K562 (cell line): ENCODE results near the gene ATP2A1. TPM values are rescaled to one million over a fixed set of nuclear protein-coding genes. Genes with fewer than 3 reads are reported as not detected.

Experiments used
- ATAC-seq: fragments of 200-7000 bp; cut with Tn5 transposase; 3 replicates; pipeline ENCODE4 v1.9.1; 2020; ENCODE audit warnings: moderate library complexity
- BruUV-seq: library from RNA; stranded (reverse); fragments of 400-500 nt; replicated peaks from 2 replicates; lab custom pipeline; 2021; lab: Mats Ljungman, UMichigan
- CTCF ChIA-PET: fragments of 300-600 bp; formaldehyde crosslinking; extraction: SDS; loops from one replicate; lab custom pipeline; 2021; ENCODE audit warnings: low intra/inter-chr PET ratio; lab: Yijun Ruan, JAX
- POLR2A ChIA-PET: fragments of 300-600, 350-650 bp; sonication (Branson Sonifier 250); formaldehyde crosslinking; extraction: SDS; loops from one replicate; lab custom pipeline; 2021; ENCODE audit warnings: antibody characterized with exemption, inconsistent platforms; lab: Yijun Ruan, JAX
- DNase-seq, 4 experiments: peaks; one replicate each; pipeline versions ENCODE4 v3.0.0 to v3.0.0-alpha.2; 2011 to 2018; ENCODE audit warnings: low spot score in 3 of 4, mixed read lengths in 3 of 4; ENCODE audit errors: extremely low read depth in 1 of 4
- FAIRE-seq: peaks from 2 replicates; lab custom pipeline; 2011; peaks lifted over from hg19 to GRCh38; lab: Jason Lieb, UNC
- H2AFZ ChIP-seq: 2 replicates; pipeline ENCODE4 v1.6.0; 2011; ENCODE audit warnings: low read depth, low read length, control low read depth, inconsistent platforms
- H3K27ac ChIP-seq: fragments of 200-600 bp; 3 replicates; pipeline ENCODE4 v1.8.0; 2011; ENCODE audit warnings: low read depth, mild to moderate bottlenecking, control low read depth, inconsistent platforms, low read length, moderate library complexity, mixed read lengths; ENCODE audit errors: extremely low read depth
- H3K27me3 ChIP-seq, 2 experiments: fragments of 300-600 bp in 1 of 2; 2 replicates in 1 of 2; 3 replicates in 1 of 2; pipeline versions ENCODE4 v1.6.0 to v1.8.0; 2011; ENCODE audit warnings: inconsistent platforms in 2 of 2, low read length in 2 of 2, mild to moderate bottlenecking in 1 of 2, mixed read lengths in 1 of 2, moderate library complexity in 1 of 2; ENCODE audit not compliant: control insufficient read depth in 2 of 2, insufficient read depth in 2 of 2
- H3K36me3 ChIP-seq: fragments of 300-600 bp; 3 replicates; pipeline ENCODE4 v1.8.0; 2011; ENCODE audit warnings: mild to moderate bottlenecking, low read length, inconsistent platforms; ENCODE audit not compliant: control insufficient read depth, insufficient read depth
- H3K4me1 ChIP-seq, 2 experiments: fragments of 200-600 bp in 1 of 2; replicated peaks in 1 of 2; 2 replicates in 1 of 2; 3 replicates in 1 of 2; pipeline versions ENCODE4 v1.5.1 to v1.8.0; 2011; ENCODE audit warnings: inconsistent platforms in 2 of 2, low read length in 2 of 2, mild to moderate bottlenecking in 1 of 2, mixed read lengths in 1 of 2, moderate library complexity in 1 of 2; ENCODE audit not compliant: control insufficient read depth in 2 of 2, insufficient read depth in 2 of 2
- H3K4me2 ChIP-seq: 2 replicates; pipeline ENCODE4 v1.6.1; 2011; ENCODE audit warnings: low read length, control low read depth, inconsistent platforms, mixed read lengths; ENCODE audit not compliant: insufficient read depth
- H3K4me3 ChIP-seq: fragments of 200-600 bp; sonication (generic), shearing (Covaris generic); 2 replicates; pipeline ENCODE4 v1.5.1; 2016; ENCODE audit warnings: control low read depth, inconsistent platforms
- H3K79me2 ChIP-seq: fragments of 200-600 bp; 3 replicates; pipeline ENCODE4 v1.8.0; 2011; ENCODE audit warnings: low read length, inconsistent platforms; ENCODE audit not compliant: control insufficient read depth, insufficient read depth
- H3K9ac ChIP-seq, 2 experiments: 2 replicates each; pipeline versions ENCODE4 v1.6.0 to v1.6.1; 2011; ENCODE audit warnings: low read depth in 2 of 2, low read length in 2 of 2, control low read depth in 1 of 2, inconsistent platforms in 1 of 2, mild to moderate bottlenecking in 1 of 2, mixed read lengths in 1 of 2; ENCODE audit not compliant: insufficient read depth in 1 of 2
- H3K9me1 ChIP-seq: one replicate; pipeline ENCODE4 v1.6.0; 2011; ENCODE audit warnings: inconsistent platforms, mild to moderate bottlenecking, low read length, moderate library complexity; ENCODE audit not compliant: control insufficient read depth, insufficient read depth
- H3K9me3 ChIP-seq: replicated peaks from 2 replicates; pipeline ENCODE4 v1.5.1; 2011; ENCODE audit warnings: low read depth, low read length, inconsistent platforms; ENCODE audit not compliant: control insufficient read depth, insufficient read depth
- H4K20me1 ChIP-seq: replicated peaks from 2 replicates; pipeline ENCODE4 v1.6.1; 2011; ENCODE audit warnings: low read length, inconsistent platforms, mixed read lengths; ENCODE audit not compliant: control insufficient read depth, insufficient read depth
- CBFB ChIP-seq: sonication (generic); formaldehyde crosslinking; IDR thresholded peaks from 2 replicates; pipeline ENCODE4 v1.4.0; 2020; ENCODE audit warnings: mild to moderate bottlenecking, missing genetic modification reagents
- MXI1 ChIP-seq: IDR thresholded peaks from 2 replicates; pipeline ENCODE4 v1.6.1; 2011; ENCODE audit warnings: low read depth, mild to moderate bottlenecking, improper control_type of control experiment, low read length
- TFE3 ChIP-seq: fragments of 450-650 bp; formaldehyde crosslinking; IDR thresholded peaks from 2 replicates; pipeline ENCODE4 v1.4.0; 2020; ENCODE audit warnings: mild to moderate bottlenecking, mixed read lengths
- WHSC1 ChIP-seq: IDR thresholded peaks from one replicate; pipeline ENCODE4 v1.6.1; 2012; ENCODE audit warnings: low read length, control low read depth, inconsistent platforms
- WGBS: fragments of 100-300 bp; shearing (Covaris generic); methylation state at CpG from one replicate; pipeline ENCODE4 v1.1.6; 2016; ENCODE audit warnings: low coverage, mixed read lengths; ENCODE audit not compliant: insufficient coverage; ENCODE audit errors: missing lambda C conversion rate; 5-methylcytosine and 5-hydroxymethylcytosine counted together
- in situ Hi-C: fragments of 300-500 bp; cut with MboI; formaldehyde crosslinking; loops from 4 replicates; pipeline ENCODE4 v1.15.0; 2018; ENCODE audit warnings: inconsistent platforms, mixed read lengths
- intact Hi-C: fragments of 100-400 bp; cut with micrococcal nuclease; formaldehyde crosslinking; loops from 2 replicates; pipeline ENCODE4 v1.14.2; 2022
- polyA plus RNA-seq, 8 experiments: library from polyadenylated mRNA; depleted of rRNA in 4 of 8; stranded (reverse) in 5 of 8; unstranded in 3 of 8; fragments of >200 nt; fragmentation: Nextera tagmentation in 2 of 8; fragmentation: Illumina TruSeq in 1 of 8; extraction: Ambion mirVana in 2 of 8; extraction: Trizol in 1 of 8; gene quantifications; 2 replicates each; pipeline versions ENCODE4 v1.2.1 to v1.2.3, GENCODE V29; 2011 to 2014; ENCODE audit warnings: inconsistent platforms in 1 of 8, missing spikeins in 1 of 8
- total RNA-seq, 7 experiments: library from RNA; depleted of rRNA in 6 of 7; stranded (reverse); fragments of >200 nt in 6 of 7; fragmentation: Illumina TruSeq in 2 of 7; extraction: Trizol in 2 of 7; gene quantifications; 2 replicates each; pipeline versions ENCODE4 v1.2.1 to v1.2.3, GENCODE V29; 2011 to 2021; ENCODE audit warnings: low replicate concordance in 1 of 7

Gene ATP2A1
- total and polyA plus RNA-seq, 9 of the 15 experiments (the other 6 are each of a cell fraction or from before 2014, with no cell fraction given): 0.25 to 2.6 (median 0.65) TPM

DNA sequence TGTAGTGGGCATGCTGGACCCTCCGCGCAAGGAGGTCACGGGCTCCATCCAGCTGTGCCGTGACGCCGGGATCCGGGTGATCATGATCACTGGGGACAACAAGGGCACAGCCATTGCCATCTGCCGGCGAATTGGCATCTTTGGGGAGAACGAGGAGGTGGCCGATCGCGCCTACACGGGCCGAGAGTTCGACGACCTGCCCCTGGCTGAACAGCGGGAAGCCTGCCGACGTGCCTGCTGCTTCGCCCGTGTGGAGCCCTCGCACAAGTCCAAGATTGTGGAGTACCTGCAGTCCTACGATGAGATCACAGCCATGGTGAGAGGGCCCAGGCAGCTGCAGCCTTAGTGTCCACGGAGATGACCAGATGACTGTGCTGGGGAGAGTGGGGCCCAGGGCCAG, 22.3 kb downstream of the ATP2A1 start:
- POLR2A ChIA-PET: interaction anchor here (0.6 kb wide), 1 partner anchor 20 kb away, joined by 3 read pairs; no protein-coding TSS in a partner anchor

More for the DNA sequence above, 22.3 kb downstream of the ATP2A1 start:
- WGBS: 76% methylated on average over 10 of the region's 25 CpGs
- Histone ChIP-seq H3K4me1 (peaks cover 0 to 24% of the 10 kb centered on the region in 2 experiments; a peak in 2 of 5 replicates), H3K27me3 (no peaks in the 10 kb centered on the region), H3K9ac (peak overlapping the region in 1 of 2 experiments; percentile 68; a peak in 2 of 4 replicates), H3K27ac (no peak overlapping the region), H4K20me1 (no peaks in the 10 kb centered on the region), H3K4me3 (no peak overlapping the region), H3K9me3 (no peaks in the 10 kb centered on the region), H3K79me2 (no peaks in the 10 kb centered on the region), H3K36me3 (no peaks in the 10 kb centered on the region), H3K4me2 (no peak overlapping the region), H3K9me1 (no peaks in the 10 kb centered on the region), H2AFZ (no peak overlapping the region)
- FAIRE-seq (no peak), ATAC-seq (no peak), DNase-seq (no peak)
- no TSS peak for BruUV-seq
- intact Hi-C loops: no loop called here
- in situ Hi-C loops: no loop called here
- TF ChIP-seq CBFB (CRISPR knock-in tag) (no peak), TFE3 (CRISPR knock-in tag) (no peak), WHSC1 (no peak), MXI1 (no peak)
- CTCF ChIA-PET: no interaction called here
